DND-41 (cell line): ENCODE measurements around the gene RPH3AL.

Experiments used
- ATAC-seq: fragments of 200-7000 bp; cut with Tn5 transposase; 3 replicates; pipeline ENCODE4 v1.9.1; 2021; ENCODE audit warnings: low read depth; ENCODE audit not compliant: insufficient read depth
- DNase-seq: peaks from one replicate; pipeline ENCODE4 v3.0.0-alpha.2; 2020
- H2AFZ ChIP-seq: 2 replicates; pipeline ENCODE4 v1.6.0; 2012; ENCODE audit warnings: low read depth, low read length
- H3K27ac ChIP-seq: 2 replicates; pipeline ENCODE4 v1.5.1; 2012; ENCODE audit warnings: low read length, inconsistent platforms
- H3K27me3 ChIP-seq: fragments of 200-600 bp; sonication (generic); 2 replicates; pipeline ENCODE4 v1.6.0; 2012; ENCODE audit warnings: low read length, mild to moderate bottlenecking, inconsistent platforms; ENCODE audit not compliant: insufficient read depth, poor library complexity
- H3K36me3 ChIP-seq: 2 replicates; pipeline ENCODE4 v1.5.1; 2012; ENCODE audit warnings: low read length, inconsistent platforms; ENCODE audit not compliant: insufficient read depth
- H3K4me1 ChIP-seq: 2 replicates; pipeline ENCODE4 v1.5.1; 2012; ENCODE audit warnings: mild to moderate bottlenecking, low read length; ENCODE audit not compliant: insufficient read depth
- H3K4me2 ChIP-seq: 2 replicates; pipeline ENCODE4 v1.6.0; 2012; ENCODE audit warnings: mild to moderate bottlenecking, moderate library complexity, low read length, inconsistent platforms; ENCODE audit not compliant: insufficient read depth
- H3K4me3 ChIP-seq, 2 experiments: fragments of 200-600 bp in 1 of 2; shearing (Covaris generic) in 1 of 2; 2 replicates each; pipeline ENCODE4 v1.5.1; 2012 to 2016; ENCODE audit warnings: inconsistent platforms in 2 of 2, low read length in 2 of 2, mild to moderate bottlenecking in 2 of 2, low read depth in 1 of 2, moderate library complexity in 1 of 2
- H3K79me2 ChIP-seq: 2 replicates; pipeline ENCODE4 v1.6.0; 2012; ENCODE audit warnings: low read length, inconsistent platforms; ENCODE audit not compliant: insufficient read depth
- H3K9ac ChIP-seq: 2 replicates; pipeline ENCODE4 v1.6.0; 2012; ENCODE audit warnings: low read depth, mild to moderate bottlenecking, inconsistent platforms, low read length, moderate library complexity
- H3K9me3 ChIP-seq: 2 replicates; pipeline ENCODE4 v1.5.1; 2012; ENCODE audit warnings: low read length, moderate library complexity, mild to moderate bottlenecking, inconsistent platforms; ENCODE audit not compliant: insufficient read depth, severe bottlenecking
- H4K20me1 ChIP-seq: 2 replicates; pipeline ENCODE4 v1.6.0; 2012; ENCODE audit warnings: low read length; ENCODE audit not compliant: insufficient read depth
- CTCF ChIP-seq: IDR thresholded peaks from 2 replicates; pipeline ENCODE4 v1.5.1; 2012; ENCODE audit warnings: borderline replicate concordance, low read length, moderate library complexity, mild to moderate bottlenecking; ENCODE audit not compliant: poor library complexity, severe bottlenecking; ENCODE audit errors: extremely low read depth
- EZH2 ChIP-seq: IDR thresholded peaks from 3 replicates; pipeline ENCODE4 v1.6.1; 2012; ENCODE audit warnings: borderline replicate concordance, low read depth, mild to moderate bottlenecking, moderate library complexity, low read length, inconsistent platforms; ENCODE audit not compliant: severe bottlenecking

Gene RPH3AL

DNA sequence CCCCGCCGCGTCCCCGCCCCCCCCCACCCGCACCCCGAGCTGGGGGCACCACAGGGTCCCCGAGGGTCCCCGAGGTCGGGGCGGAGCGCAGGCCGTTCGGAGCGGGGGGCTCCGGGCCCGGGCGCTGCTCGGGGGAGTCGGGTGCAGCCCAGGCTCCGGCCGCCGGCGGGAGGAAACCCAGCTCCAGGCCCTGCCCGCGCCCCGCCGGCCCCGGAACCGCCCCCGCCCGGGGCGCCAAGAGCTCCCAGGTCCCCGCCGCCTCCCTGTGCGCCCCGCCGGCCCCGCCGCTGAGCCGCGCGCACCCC is 33.2 kb upstream of the RPH3AL start:
- no peak for TF ChIP-seq CTCF
- TF ChIP-seq EZH2: no peak
- H3K4me3 ChIP-seq: peak overlapping the region in 1 of 2 experiments; percentile 49; a peak in 2 of 4 replicates
- H3K36me3 ChIP-seq: no peaks in the 10 kb centered on the region
- H3K9me3 ChIP-seq: no peaks in the 10 kb centered on the region
- no peak overlapping the region for H3K27ac ChIP-seq
- peak overlapping the region; percentile 43; the same call in 1 of the 2 replicates for H3K9ac ChIP-seq
- H3K79me2 ChIP-seq: no peaks in the 10 kb centered on the region
- peaks cover 10% of the 10 kb centered on the region for H3K4me1 ChIP-seq
- H2AFZ ChIP-seq: no peak overlapping the region; the same call in 1 of the 2 replicates
- ATAC-seq (peak; percentile 60; the same call in 2 of the 3 replicates), DNase-seq (no peak)
- H3K27me3 ChIP-seq: peaks cover 17% of the 10 kb centered on the region
- peak overlapping the region; percentile 67 for H3K4me2 ChIP-seq
- H4K20me1 ChIP-seq: peaks cover 10% of the 10 kb centered on the region; the same call in 1 of the 2 replicates

DNA sequence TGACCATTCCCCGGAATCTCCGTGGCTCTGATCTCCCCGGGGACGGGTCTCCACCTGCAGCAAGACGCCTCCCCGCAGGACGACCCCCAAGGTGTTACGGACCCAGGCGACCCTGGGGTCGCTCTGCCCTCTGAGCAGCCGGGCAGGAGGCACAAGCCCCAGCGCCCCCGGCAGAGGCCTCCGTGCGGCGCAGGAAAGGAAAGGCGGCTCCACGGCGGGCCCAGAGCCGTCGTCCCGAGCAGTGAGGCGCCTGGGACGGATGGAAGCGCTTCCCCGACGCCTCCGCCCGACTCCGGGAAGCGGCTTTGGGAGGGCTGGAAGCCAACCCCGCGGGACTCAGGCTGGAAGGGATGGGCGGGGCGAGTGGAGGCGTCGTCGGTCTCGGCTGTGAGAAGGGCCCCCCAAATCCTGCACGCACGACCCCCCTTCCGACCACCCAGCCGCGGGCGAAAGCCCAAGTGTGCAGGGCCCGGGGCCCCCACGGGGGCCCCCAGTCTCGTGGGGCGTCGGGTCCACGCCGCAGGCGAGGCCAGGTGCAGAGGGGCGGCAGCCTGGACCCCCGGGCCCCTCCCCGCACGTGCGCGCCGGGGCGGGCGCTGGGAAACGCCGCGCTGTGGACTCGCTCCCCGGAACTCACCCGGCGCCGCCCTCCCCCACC is 32.7 kb upstream of the RPH3AL start:
- Histone ChIP-seq H3K9ac (peak overlapping the region; percentile 43; the same call in 1 of the 2 replicates), H3K36me3 (no peaks in the 10 kb centered on the region), H3K27me3 (peaks cover 17% of the 10 kb centered on the region), H3K9me3 (no peaks in the 10 kb centered on the region), H2AFZ (peak overlapping the region; percentile 58; the same call in 1 of the 2 replicates), H3K79me2 (no peaks in the 10 kb centered on the region), H4K20me1 (peaks cover 10% of the 10 kb centered on the region; the same call in 1 of the 2 replicates), H3K27ac (no peak overlapping the region), H3K4me2 (peak overlapping the region; percentile 67), H3K4me3 (peak overlapping the region in 1 of 2 experiments; percentile 49; a peak in 2 of 4 replicates), H3K4me1 (peaks cover 10% of the 10 kb centered on the region)
- no peak for TF ChIP-seq CTCF
- TF ChIP-seq EZH2: no peak
- DNase-seq (peak; percentile 52), ATAC-seq (peak; percentile 73)

DNA sequence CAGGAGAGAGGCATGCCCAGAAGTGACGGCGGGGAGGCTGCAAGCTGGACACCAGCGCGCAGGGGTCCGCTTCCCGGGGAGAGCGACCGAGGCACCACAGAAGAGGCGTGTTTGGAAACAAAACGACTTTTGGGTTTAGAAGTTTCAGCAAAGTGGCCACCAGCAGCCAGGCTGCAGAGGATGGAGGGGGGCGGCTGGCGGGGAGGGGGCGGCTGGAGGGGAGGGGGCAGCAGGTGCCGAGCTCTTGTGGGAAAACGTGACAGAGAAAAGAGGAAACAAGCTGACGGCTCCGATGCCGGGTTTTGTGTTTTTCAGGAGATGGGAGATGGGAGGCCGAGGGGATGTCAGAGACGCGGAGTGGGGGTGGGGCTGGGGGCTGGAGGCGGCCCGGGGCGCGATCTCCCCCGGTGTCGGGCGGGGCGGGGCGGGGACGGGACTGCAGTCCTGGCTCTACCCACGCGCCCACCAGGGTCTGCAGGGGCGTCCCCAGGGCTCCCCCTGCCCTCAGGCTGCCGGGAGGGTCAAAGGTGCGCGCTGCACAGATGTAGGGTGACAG is 32.1 kb upstream of the RPH3AL start:
- H3K4me3 ChIP-seq: no peak overlapping the region; a peak in 1 of 4 replicates
- no peak overlapping the region for H3K27ac ChIP-seq

More for the DNA sequence above, 32.1 kb upstream of the RPH3AL start:
- ATAC-seq (no peak), DNase-seq (no peak)
- TF ChIP-seq EZH2 (no peak), CTCF (no peak)
- no peaks in the 10 kb centered on the region for H3K9me3 ChIP-seq
- H3K36me3 ChIP-seq: no peaks in the 10 kb centered on the region
- H3K27me3 ChIP-seq: peaks cover 17% of the 10 kb centered on the region
- peaks cover 10% of the 10 kb centered on the region for H3K4me1 ChIP-seq
- H3K4me2 ChIP-seq: peak overlapping the region; percentile 67; the same call in 1 of the 2 replicates
- H3K79me2 ChIP-seq: no peaks in the 10 kb centered on the region
- H2AFZ ChIP-seq: no peak overlapping the region
- H4K20me1 ChIP-seq: peaks cover 10% of the 10 kb centered on the region; the same call in 1 of the 2 replicates
- no peak overlapping the region for H3K9ac ChIP-seq
